ENCODE data around the gene ASL.
"Not testable (repeated sequence)": the region's sequence is repeated elsewhere in the genome, so short reads cannot be mapped to it uniquely, and the experiment has no call there.

The ASL gene

DNA sequence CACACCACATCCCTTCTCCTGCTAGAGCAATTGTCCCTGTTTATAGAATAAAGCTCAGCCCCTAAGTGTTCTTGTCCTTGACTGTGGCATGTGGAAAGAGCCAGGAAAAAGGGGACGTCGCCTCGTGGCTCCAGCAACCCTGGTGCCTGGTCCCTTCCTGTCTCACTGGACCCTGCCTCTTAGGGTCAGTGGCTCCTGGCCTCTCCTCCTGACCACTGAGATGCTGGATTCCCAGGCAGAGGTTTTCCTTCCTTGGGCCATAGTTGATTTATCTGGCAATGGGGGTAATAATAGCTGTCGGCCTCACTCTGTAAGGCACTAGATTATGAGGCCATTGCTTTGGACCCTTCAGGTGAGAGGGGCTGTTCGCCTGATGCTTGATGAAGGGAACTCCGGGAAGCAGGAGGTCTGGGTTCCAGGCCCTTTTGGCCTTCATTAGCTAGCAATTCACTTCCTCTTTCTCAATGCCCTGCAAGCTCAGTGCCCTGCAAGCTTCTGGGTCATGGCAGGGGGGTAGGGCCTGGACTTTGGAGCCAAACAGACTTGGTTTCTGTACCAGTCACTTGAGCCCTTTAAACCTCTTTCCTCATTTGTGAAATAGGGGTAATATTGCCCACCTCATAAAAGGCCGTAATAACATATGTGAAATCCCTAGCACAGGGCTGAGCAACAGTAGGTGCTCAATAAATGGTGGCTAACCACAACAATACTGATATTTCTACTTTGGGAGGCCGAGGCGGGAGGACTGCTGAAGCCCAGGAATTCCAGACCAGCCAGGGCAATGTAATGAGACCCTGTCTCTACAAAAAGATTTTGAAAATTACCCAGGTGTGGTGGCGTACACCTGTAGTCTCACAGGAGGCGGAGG is 1.1 kb downstream of the ASL start:
- no peak for DNase-seq

DNA sequence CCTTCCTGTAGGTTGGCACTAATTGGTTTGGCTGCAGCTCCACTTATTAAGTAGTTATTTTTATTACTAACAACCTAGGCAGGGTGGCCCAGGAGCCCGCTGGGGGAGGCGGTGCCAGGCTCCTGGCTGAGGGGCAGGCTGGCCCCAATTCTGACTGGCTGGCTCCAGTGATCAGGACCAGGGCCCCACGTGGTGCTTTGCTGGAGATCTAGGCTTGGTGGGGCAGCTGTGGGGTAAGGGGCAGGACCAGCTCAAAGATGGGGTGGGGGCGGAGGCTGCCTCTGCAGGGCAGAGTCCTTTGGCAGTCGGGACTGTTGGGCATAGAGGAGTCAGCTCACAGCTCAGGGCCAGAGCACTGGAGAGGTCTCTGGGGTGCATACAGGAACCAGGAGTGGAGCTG is 2.4 kb downstream of the ASL start:
- no peak for DNase-seq

DNA sequence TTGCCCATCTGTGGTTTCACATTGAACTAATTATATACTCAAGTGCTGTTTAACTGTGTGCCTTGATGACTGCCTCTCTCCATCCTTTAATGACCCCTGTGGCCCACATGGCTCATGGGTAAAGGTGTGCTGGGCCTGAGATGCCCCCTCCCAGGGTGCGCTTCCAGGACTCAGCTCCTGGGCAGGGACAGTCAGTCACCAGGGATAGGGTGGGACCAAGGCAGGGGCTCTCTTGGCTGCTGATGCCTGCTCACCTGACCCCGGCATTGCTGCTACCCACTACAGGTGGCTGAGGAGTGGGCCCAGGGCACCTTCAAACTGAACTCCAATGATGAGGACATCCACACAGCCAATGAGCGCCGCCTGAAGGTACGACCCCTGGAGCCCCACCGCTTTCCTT is 6.5 kb downstream of the ASL start:
- DNase-seq, result no peak

DNA sequence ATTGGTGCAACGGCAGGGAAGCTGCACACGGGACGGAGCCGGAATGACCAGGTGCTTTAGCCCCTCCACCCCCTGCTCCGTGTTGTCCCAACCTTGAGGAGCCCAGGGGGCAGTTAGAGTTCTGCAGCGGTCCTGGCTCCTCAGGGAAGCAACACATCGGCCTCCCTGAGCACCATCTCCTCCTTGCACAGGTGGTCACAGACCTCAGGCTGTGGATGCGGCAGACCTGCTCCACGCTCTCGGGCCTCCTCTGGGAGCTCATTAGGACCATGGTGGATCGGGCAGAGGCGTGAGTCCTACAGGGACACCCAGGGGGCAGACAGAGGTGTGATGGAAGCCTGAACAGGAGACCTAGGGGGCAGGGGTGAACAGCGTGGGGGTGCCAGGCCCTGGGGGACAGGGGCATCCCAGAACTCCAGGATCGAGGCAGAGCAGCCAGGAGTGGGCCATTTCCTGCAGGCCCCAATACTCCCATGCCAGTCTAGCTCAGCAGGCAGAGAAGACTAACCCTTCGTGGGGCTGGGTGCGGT is 7.3 kb downstream of the ASL start:
- DNase-seq, result no peak

DNA sequence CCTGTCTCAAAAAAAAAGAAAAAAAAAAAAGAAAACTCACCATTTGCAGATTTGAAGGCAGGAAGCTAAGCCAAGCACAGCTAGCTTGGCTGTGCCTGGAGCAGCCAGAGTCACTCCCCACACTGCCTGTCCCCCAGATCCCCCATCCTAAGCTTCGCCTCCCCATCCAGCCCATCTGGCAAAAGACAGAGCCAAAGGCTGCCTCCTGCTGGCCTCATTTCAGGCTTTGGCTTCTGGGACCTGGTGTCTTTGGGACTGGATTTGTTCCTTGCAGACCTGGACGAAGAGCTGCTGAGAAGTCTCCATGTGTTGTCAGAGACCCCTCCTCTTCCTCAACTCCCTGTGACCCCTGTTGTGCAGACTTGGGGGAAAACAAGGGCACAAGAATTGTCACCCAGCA is 8.1 kb downstream of the ASL start:
- DNase-seq, result no peak

DNA sequence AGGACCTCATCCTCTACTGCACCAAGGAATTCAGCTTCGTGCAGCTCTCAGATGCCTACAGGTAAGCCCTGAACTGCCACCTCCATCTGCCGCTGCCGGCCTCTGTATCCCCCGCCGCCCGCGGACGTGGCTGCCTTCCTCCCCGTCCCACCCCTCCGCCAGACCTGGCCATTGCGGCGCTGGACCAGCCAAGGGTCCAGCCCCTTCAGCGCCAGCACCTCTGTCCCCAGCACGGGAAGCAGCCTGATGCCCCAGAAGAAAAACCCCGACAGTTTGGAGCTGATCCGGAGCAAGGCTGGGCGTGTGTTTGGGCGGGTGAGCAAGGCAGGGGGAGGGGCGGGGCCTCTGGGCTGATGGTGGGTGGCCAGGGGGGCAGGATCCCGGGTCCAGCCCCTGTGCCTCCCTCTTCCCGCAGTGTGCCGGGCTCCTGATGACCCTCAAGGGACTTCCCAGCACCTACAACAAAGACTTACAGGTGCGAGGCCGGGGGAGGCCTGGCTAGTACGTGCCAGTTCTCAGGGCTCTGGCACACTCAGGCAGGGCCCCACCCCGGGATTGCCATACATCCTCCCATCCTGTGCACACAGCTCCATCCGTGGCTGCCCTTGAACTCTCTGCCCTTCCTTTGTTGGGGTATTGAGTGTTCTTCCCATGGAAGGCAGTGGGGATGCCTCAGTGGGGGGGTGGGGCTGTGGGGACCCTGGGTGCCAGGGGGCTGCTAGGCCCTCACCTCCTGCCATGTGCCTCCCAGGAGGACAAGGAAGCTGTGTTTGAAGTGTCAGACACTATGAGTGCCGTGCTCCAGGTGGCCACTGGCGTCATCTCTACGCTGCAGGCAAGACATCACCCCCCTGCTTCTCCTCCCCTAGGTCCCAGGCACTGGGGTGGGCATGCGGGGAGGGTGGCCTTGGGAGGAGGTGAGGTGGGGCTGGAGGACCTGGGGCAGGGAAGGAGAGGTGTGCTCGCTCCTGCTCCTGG is 13.5 kb downstream of the ASL start:
- DNase-seq, result no peak

DNA sequence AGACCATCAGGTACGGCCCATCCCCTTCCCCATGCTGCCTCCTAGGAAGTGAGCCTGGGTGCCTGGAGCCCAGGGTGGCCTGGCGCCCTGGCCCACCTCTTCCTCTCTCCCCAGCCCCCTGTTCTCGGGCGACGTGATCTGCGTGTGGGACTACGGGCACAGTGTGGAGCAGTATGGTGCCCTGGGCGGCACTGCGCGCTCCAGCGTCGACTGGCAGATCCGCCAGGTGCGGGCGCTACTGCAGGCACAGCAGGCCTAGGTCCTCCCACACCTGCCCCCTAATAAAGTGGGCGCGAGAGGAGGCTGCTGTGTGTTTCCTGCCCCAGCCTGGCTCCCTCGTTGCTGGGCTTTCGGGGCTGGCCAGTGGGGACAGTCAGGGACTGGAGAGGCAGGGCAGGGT is 17.0 kb downstream of the ASL start:
- no peak for DNase-seq

DNA sequence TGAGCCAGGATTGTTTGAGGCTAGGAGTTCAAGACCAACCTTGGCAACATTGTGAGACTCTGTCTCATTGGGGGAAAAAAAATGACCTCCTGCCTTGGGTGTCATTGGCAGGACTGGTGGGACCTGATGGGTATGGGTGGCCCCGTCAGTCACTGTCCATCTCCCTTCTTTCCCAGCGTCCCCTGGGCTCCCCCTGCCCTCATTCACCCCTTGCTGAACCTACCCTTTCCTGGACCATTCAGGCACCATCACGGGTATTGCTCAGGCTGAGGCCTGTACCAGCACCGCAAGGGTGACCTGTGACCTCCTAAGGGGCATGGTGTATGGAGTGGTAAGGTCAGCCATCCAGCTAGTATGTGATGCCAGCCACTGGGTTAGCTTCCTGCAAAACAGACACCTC is 19.4 kb downstream of the ASL start:
- no peak for DNase-seq

DNA sequence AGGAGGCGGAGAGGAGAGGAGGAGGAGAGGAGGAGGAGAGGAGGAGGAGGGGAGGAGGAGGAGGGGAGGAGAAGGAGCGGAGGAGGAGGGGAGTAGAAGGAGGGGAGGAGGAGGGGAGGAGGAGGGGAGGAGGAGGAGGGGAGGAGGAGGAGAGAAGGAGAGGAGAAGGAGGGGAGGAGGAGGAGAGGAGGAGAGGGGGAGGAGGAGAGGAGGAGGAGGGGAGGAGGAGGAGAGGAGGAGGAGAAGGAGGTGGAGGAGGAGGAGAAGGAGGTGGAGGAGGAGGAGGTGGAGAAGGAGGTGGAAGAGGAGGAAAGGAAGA is 23.6 kb downstream of the ASL start:
- no peak for DNase-seq

DNA sequence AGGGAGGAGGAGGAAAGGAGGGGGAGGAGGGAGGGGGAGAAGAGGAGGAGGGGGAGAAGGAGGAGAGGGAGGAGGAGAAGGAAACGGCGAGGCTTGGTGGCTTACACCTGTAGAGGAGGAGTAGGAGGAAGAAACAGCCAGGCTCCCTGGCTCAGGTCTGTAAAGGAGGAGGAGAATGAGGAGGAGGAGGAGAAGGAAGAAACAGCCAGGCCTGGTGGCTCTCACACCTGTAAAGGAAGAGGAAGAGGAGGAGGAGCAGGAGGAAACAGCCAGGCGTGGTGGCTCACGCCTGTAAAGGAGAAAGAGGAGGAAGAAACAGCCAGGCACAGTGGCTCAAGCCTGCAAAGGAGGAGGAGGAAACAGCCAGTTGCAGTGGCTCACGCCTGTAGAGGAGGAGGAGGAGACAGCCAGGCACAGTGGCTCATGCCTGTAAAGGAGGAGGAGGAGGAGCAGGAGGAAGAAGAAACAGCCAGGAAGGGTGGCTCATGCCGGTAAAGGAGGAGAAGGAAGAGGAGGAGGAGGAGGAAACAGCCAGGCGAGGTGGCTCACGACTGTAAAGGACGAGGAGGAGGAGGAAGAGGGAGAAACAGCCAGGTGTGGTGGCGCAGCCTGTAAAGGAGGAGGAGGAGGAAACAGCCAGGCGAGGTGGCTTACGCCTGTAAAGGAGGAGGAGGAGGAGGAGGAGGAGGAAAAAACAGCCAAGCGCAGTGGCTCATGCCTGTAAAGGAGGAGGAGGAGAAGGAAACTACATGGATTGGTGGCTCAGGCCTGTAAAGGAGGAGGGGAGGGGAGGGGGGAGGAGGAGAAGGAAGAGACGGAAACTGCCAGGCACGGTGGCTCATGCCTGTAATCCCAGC is 24.2 kb downstream of the ASL start:
- DNase-seq, result peak; percentile 29

DNA sequence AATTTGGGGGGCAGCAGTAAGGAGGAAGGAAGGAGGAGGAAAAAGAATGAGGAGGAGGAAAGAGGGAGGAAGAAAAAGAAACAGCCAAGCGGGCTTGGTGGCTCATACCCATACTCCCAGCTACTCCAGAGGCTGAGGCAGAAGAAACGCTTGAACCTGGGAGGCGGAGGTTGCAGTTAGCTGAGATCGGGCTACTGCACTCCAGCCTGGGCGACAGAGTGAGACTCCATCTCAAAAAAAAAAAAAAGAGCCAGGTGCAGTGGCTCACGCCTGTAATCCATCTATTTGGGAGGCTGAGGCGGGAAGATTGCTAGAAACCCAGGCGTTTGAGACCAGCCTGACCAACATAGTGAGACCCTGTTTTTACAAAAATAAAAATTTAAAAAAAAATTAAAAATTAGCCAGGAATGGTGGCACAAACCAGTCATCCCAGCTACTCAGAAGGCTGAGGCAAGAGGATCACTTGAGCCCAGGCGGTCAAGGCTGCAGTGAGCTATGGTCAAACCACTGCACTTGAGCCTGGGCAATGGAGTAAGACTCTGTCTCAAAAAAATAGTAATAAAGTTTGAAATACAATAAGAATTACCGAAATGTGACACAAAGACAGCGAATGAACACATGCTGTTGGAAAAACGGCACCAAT is 24.9 kb downstream of the ASL start:
- DNase-seq, result no peak

DNA sequence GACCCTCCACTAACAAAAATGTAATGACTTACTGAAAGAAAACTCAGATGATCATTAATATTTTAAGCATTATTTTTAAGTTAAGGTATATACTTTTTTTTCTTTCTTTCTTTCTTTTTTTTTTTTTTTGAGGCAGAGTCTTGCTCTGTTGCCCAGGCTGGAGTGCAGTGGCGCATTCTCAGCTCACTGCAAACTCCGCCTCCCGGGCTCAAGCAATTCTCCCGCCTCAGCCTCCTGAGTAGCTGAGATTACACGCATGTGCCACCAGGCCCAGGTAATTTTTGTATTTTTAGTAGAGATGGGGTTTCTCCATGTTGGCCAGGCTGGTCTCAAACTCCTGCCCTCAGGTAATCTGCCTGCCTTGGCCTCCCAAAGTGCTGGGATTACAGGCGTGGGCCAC is 26.5 kb downstream of the ASL start:
- not testable (repeated sequence) for DNase-seq

DNA sequence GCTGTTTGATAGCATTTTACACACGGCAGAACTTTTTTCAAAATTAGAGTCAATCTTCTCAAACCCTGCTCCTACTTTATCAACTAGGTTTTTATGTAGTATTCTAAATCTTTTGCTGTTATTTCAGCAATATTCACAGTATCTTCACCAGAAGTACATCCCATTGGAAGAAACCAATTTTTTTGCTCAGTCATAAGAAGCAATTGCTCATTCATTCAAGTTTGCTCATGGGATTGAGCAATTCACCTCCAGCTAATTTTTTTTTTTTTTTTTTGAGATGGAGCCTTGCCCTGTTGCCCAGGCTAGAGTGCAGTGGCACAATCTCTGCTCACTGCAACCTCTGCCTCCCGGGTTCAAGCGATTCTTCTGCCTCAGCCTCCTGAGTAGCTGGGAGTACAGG is 28.4 kb downstream of the ASL start:
- DNase-seq, result not testable (repeated sequence)

DNA sequence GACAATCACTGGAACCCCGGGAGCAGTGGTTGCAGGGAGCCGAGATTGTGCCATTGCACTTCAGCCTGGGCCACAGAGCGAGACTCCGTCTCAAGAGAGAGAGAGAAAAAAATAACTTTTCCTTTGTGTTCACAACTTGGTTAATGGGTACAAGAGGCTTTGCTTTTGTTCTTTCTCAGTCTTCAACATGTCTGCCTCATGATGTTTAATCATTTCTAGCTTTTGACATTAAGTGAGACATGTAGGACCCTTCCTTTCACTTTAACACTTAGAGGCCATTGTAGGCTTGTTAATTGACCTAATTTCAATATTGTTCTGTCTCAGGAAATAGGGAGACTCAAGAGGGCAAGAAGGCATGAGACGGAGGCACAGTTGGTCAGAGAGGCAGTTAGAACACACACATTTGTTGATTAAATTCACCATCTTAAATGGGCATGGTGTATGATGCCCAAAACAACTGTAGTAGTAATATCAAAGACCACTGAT is 29.7 kb downstream of the ASL start:
- no peak for DNase-seq

DNA sequence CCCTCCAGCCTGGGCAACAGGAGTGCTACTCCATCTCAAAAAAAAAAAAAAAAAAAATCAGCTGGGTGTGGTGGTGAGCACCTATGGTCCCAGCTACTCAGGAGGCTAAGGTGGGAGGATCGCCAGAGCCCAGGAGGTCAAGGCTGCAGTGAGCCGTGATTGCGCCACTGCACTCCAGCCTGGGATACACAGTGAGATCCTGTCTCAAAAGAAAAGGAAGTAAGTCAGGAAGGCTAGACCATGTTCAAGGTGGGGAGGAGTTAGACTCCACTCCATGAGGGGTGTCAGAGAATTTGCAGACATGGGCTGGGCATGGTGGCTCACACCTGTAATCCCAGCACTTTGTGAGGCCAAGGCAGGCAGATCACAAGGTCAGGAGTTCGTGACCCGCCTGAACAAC is 32.8 kb downstream of the ASL start:
- DNase-seq, result not testable (repeated sequence)

DNA sequence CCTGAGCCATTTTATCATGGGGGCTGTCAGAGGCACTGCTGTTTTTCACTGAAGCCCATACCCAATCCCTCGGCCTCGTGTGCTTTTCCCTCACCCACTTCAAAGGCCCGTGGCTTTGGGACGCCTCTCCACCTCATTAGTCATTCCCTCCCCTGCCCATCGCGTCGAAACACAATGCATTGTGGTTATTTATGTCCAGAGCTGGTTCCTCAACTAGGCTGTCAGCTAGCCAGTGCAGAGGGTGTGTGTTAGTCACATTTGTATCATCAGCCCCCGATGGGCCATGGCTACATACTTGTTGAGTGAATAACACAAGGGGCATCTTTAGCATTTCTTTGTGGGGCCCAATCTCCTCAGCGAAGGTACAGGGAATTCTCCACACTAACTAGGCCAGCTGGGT is 35.2 kb downstream of the ASL start:
- DNase-seq, result no peak

DNA sequence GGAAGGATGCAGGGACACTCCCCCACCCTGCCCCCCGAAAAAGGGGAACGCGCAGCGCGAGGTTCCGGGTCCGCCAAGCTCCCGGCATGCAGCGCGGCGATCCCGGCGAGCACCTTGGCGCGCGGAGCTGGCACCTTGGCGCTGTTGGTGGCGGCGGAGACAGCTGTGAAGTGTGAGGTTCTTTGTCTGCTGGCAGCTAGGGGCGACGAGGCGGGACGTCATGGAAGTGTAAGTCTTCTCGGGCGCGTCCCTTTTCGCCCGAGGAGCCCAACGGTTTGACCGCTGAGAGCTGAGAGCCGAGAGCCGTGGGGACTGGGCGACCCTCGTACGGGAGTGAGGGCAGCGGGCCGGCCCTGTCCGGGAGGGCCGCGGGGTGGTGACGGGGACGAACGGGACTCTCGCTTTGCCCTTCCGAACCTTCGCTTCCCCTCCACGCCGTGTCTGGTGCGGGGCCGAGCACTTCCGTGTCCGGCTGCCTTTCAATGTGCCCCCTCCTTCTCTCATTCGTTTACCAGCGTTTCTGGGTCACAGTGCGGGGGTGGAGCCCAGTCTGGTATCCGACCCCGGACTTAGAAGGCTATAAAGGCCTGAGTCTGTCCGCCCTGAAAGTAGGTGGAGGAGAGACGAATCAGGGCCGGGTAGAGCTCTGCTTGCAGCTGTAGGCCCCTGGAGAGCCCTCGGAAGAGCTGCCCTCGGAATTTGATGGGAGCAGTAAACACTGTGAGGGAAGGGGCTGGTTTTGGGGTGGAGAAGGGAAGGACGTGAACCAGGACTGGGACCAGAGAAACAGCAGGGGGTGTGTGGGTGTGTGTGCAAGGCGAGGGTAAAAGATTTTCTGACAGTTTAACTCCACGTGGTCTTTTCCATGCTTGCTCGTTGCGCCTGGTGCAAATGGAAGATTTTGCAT is 39.4 kb downstream of the ASL start, which contains the start of gene CRCP:
Gene CRCP, plus strand, starts transcription at position 105 of the 907 bp plus-strand sequence. Its CDS starts 116 bp downstream, at position 221.
- peak; percentile 85 for DNase-seq

DNA sequence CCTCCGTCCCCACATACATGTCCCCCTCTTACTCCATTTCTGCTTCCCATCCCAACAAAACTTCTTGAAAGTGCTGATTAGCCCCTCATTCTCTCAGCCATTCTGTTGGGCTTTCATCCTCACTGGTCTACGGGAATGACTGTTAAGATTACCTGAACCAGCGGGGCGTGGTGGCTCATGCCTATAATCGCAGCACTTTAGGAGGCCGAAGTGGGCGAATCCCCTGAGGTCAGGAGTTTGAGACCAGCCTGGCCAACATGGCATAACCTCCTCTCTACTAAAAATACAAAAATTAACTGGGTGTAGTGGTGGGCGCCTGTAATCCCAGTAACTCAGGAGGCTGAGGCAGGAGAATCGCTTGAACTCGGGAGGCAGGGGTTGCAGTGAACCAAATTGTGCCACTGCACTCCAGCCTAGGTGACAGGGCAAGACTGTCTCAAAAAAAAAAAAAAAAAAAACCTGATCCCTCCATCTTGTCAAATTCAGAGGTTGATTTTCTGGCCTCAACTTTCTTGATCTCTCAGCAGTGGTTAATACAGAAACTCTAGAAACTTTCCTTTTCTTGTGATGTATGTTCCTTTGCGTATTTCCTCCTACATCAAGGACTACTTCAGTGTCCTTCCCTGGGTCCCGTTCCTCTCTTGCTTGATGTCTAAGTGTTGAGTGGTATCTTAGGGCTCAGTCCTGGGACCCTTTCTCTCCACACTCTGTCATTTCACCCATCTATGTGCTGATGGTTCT is 41.2 kb downstream of the ASL start:
- DNase-seq, result not testable (repeated sequence)

DNA sequence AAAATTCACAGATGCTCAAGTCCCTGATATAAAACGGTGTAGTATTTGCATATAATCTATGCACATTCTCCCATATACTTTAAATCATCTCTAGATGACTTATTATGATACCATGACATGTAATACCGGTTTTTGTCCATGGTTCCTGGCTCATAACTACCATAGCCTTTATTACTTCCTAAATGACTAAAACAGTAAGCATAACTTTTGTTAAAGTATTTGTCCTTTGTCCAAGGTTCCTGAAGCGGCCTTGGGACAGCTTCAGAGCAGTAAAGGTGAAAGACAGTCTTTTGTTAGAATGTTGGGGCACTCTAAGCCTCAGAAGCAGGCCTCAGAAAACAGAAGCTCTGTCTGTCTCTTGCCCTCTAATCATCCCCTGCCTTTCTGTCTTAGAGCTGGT is 43.0 kb downstream of the ASL start:
- no peak for DNase-seq

DNA sequence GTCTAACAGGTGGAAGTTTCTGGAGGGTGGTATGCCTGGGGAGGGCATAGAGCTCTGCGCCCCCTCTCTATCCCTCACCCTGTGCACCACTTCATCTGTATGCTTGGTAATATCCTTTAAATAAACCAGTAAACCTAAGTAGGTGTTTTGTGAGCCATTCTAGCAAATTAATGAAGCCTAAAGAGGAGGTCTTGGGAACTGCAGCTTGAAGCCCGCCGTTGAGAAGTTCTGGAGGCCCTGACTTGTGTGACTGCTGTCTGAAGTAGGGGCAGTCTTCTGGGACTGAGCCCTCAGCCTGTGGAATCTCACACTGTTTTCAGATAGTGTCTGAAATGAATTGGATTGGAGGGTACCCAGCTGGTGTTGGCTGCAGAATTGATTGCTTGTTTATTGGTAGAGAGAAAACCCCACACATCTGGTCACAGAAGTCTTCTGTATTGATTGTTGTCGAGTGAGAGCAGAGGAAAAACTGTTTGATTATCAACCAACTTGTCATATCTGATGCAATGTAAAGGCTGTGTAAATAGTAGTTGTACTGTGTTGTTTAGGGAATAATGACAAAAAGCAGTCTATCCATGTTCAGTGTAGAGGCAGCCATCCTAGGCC is 43.7 kb downstream of the ASL start:
- no peak for DNase-seq

Data from activated naive CD4-positive, alpha-beta T cell treated with Interleukin-2 at 50 U/mL for 16 hours (primary cell).